HepG2 (cell line): ENCODE measurements around the gene CERS6.

ENCODE experiments used
- GABPB1 ChIP-seq: IDR thresholded peaks from 2 replicates; pipeline ENCODE4 v1.6.1; 2016; ENCODE audit warnings: mild to moderate bottlenecking, missing genetic modification reagents, moderate library complexity, missing compliant biosample characterization
- HDAC2 ChIP-seq: sonication (generic); formaldehyde crosslinking; IDR thresholded peaks from 2 replicates; pipeline ENCODE4 v1.4.0; 2020; ENCODE audit warnings: missing genetic modification reagents
- JUN ChIP-seq: sonication (generic); formaldehyde crosslinking; IDR thresholded peaks from 2 replicates; pipeline ENCODE4 v1.4.0; 2020; ENCODE audit warnings: mild to moderate bottlenecking, missing genetic modification reagents
- JUNB ChIP-seq: sonication (generic); formaldehyde crosslinking; IDR thresholded peaks from 2 replicates; pipeline ENCODE4 v1.8.0; 2022; ENCODE audit warnings: missing genetic modification reagents, mild to moderate bottlenecking, borderline replicate concordance
- NFE2L2 ChIP-seq: fragments of 150-350 bp; IDR thresholded peaks from 2 replicates; pipeline ENCODE4 v1.6.1; 2014; ENCODE audit warnings: low read length
- TBP ChIP-seq: sonication (generic); formaldehyde crosslinking; IDR thresholded peaks from 2 replicates; pipeline ENCODE4 v1.5.0; 2020; ENCODE audit warnings: missing genetic modification reagents
- ZNF253 ChIP-seq: sonication (generic); formaldehyde crosslinking; IDR thresholded peaks from 2 replicates; pipeline ENCODE4 v1.8.0; 2022; ENCODE audit warnings: mild to moderate bottlenecking, missing genetic modification reagents, borderline replicate concordance
- TF ChIP-seq, protein P1 (sequence below): sonication (generic); formaldehyde crosslinking; IDR thresholded peaks from 2 replicates; pipeline ENCODE4 v1.4.0; 2020; ENCODE audit warnings: missing genetic modification reagents
- TF ChIP-seq, protein P2 (sequence below): sonication (generic); formaldehyde crosslinking; IDR thresholded peaks from 2 replicates; pipeline ENCODE4 v1.5.0; 2020; ENCODE audit warnings: mild to moderate bottlenecking, missing genetic modification reagents, moderate library complexity
- TF ChIP-seq, protein P3 (sequence below): sonication (generic); formaldehyde crosslinking; IDR thresholded peaks from 2 replicates; pipeline ENCODE4 v1.4.0; 2020; ENCODE audit warnings: missing genetic modification reagents
- TF ChIP-seq, protein P4 (sequence below): sonication (generic); formaldehyde crosslinking; IDR thresholded peaks from 2 replicates; pipeline ENCODE4 v1.8.1; 2022; ENCODE audit warnings: mild to moderate bottlenecking, missing genetic modification reagents

DNA sequence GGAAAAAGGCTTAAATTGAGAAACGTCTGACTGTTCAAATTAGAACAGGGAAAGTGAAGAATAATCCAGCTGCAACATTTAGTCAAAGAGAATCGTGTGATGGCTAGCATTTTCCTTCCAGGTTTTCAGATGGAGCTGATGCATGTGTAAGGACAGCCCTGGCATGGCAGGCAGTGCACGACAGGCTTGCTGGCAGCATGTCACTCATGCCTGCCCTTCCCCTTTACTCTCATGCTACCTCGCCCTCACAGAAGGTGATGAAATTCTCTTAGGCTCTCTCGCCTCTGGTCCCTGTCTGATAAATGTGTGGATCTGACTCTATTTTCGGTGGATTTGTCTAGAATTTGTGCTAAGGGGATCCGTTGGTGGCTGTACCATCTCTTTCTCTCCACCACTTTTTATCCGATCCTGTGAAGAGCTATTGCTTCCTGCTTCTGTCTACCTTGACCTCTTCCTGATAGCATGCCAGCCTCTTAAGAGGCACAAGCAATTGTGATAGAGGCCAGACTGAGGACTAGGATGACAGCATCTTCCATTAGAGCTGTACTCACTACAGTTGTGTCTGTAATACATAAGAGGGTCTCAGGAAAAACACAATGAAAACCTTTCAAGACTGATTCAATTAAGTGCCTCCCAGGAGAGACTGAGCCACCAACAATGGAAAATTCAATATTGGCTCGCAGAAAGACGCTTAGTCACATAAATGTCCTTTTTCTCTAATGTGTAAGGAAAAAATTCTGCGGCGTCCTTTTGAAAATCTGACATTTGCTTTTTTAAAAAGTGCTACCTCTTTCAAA, 280.8 kb downstream of the CERS6 start:
- TF ChIP-seq ZNF253 (CRISPR knock-in tag): no peak
- TF ChIP-seq GABPB1 (CRISPR knock-in tag): no peak
- TF ChIP-seq, protein P1, sequence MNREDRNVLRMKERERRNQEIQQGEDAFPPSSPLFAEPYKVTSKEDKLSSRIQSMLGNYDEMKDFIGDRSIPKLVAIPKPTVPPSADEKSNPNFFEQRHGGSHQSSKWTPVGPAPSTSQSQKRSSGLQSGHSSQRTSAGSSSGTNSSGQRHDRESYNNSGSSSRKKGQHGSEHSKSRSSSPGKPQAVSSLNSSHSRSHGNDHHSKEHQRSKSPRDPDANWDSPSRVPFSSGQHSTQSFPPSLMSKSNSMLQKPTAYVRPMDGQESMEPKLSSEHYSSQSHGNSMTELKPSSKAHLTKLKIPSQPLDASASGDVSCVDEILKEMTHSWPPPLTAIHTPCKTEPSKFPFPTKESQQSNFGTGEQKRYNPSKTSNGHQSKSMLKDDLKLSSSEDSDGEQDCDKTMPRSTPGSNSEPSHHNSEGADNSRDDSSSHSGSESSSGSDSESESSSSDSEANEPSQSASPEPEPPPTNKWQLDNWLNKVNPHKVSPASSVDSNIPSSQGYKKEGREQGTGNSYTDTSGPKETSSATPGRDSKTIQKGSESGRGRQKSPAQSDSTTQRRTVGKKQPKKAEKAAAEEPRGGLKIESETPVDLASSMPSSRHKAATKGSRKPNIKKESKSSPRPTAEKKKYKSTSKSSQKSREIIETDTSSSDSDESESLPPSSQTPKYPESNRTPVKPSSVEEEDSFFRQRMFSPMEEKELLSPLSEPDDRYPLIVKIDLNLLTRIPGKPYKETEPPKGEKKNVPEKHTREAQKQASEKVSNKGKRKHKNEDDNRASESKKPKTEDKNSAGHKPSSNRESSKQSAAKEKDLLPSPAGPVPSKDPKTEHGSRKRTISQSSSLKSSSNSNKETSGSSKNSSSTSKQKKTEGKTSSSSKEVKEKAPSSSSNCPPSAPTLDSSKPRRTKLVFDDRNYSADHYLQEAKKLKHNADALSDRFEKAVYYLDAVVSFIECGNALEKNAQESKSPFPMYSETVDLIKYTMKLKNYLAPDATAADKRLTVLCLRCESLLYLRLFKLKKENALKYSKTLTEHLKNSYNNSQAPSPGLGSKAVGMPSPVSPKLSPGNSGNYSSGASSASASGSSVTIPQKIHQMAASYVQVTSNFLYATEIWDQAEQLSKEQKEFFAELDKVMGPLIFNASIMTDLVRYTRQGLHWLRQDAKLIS (CRISPR knock-in tag): no peak
- no peak for TF ChIP-seq JUN (CRISPR knock-in tag)
- TF ChIP-seq, protein P2, sequence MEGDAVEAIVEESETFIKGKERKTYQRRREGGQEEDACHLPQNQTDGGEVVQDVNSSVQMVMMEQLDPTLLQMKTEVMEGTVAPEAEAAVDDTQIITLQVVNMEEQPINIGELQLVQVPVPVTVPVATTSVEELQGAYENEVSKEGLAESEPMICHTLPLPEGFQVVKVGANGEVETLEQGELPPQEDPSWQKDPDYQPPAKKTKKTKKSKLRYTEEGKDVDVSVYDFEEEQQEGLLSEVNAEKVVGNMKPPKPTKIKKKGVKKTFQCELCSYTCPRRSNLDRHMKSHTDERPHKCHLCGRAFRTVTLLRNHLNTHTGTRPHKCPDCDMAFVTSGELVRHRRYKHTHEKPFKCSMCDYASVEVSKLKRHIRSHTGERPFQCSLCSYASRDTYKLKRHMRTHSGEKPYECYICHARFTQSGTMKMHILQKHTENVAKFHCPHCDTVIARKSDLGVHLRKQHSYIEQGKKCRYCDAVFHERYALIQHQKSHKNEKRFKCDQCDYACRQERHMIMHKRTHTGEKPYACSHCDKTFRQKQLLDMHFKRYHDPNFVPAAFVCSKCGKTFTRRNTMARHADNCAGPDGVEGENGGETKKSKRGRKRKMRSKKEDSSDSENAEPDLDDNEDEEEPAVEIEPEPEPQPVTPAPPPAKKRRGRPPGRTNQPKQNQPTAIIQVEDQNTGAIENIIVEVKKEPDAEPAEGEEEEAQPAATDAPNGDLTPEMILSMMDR (CRISPR knock-in tag): no peak
- TF ChIP-seq, protein P3, sequence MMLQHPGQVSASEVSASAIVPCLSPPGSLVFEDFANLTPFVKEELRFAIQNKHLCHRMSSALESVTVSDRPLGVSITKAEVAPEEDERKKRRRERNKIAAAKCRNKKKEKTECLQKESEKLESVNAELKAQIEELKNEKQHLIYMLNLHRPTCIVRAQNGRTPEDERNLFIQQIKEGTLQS (CRISPR knock-in tag): no peak
- no peak for TF ChIP-seq JUNB (CRISPR knock-in tag)
- no peak for TF ChIP-seq TBP
- TF ChIP-seq HDAC2 (CRISPR knock-in tag): no peak
- TF ChIP-seq, protein P4, sequence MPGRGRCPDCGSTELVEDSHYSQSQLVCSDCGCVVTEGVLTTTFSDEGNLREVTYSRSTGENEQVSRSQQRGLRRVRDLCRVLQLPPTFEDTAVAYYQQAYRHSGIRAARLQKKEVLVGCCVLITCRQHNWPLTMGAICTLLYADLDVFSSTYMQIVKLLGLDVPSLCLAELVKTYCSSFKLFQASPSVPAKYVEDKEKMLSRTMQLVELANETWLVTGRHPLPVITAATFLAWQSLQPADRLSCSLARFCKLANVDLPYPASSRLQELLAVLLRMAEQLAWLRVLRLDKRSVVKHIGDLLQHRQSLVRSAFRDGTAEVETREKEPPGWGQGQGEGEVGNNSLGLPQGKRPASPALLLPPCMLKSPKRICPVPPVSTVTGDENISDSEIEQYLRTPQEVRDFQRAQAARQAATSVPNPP (CRISPR knock-in tag): no peak
- TF ChIP-seq NFE2L2: no peak
